ENCODE measurements around the gene SCUBE2.

SCUBE2 gene

GRCh38 chr11:9075556-9075955, 15.8 kb downstream of the SCUBE2 start:
- no peak for DNase-seq (ENCODE audit: low read depth in 2 of 2)

GRCh38 chr11:9074338-9075029, 16.9 kb downstream of the SCUBE2 start:
- no peak for DNase-seq (ENCODE audit: low read depth in 2 of 2)

- DNase-seq (ENCODE audit: low read depth in 2 of 2) = no peak
Measured at GRCh38 chr11:9073466-9074225, 17.8 kb downstream of the SCUBE2 start.

- no peak for DNase-seq (ENCODE audit: low read depth in 2 of 2)
Measured at GRCh38 chr11:9072626-9073176, 18.7 kb downstream of the SCUBE2 start.

- DNase-seq (ENCODE audit: low read depth in 2 of 2) = no peak
Measured at GRCh38 chr11:9071692-9072091, 19.7 kb downstream of the SCUBE2 start.

GRCh38 chr11:9070749-9071491, 20.5 kb downstream of the SCUBE2 start:
- no peak for DNase-seq (ENCODE audit: low read depth in 2 of 2)

GRCh38 chr11:9069862-9070470, 21.4 kb downstream of the SCUBE2 start:
- DNase-seq (ENCODE audit: low read depth in 2 of 2) = no peak

GRCh38 chr11:9069256-9069655, 22.1 kb downstream of the SCUBE2 start:
- no peak for DNase-seq (ENCODE audit: low read depth in 2 of 2)

- no peak for DNase-seq (ENCODE audit: low read depth in 2 of 2)
Measured at GRCh38 chr11:9066433-9066925, 24.9 kb downstream of the SCUBE2 start.

GRCh38 chr11:9065607-9066432, 25.6 kb downstream of the SCUBE2 start:
- DNase-seq (ENCODE audit: low read depth in 2 of 2) = no peak

- no peak for DNase-seq (ENCODE audit: low read depth in 2 of 2)
Measured at GRCh38 chr11:9061807-9062206, 29.6 kb downstream of the SCUBE2 start.

- peak; percentile 7 to 61 for DNase-seq (ENCODE audit: low read depth in 2 of 2)
Measured at GRCh38 chr11:9060700-9061111, 30.7 kb downstream of the SCUBE2 start.

GRCh38 chr11:9059406-9059805, 32.0 kb downstream of the SCUBE2 start:
- DNase-seq (ENCODE audit: low read depth in 2 of 2) = no peak

GRCh38 chr11:9057888-9058287, 33.5 kb downstream of the SCUBE2 start:
- no peak for DNase-seq (ENCODE audit: low read depth in 2 of 2)

GRCh38 chr11:9057007-9057406, 34.4 kb downstream of the SCUBE2 start:
- no peak for DNase-seq (ENCODE audit: low read depth in 2 of 2)

GRCh38 chr11:9056467-9056866, 34.9 kb downstream of the SCUBE2 start:
- DNase-seq (ENCODE audit: low read depth in 2 of 2) = no peak

GRCh38 chr11:9053316-9054035, 37.9 kb downstream of the SCUBE2 start:
- DNase-seq (ENCODE audit: low read depth in 2 of 2) = no peak

GRCh38 chr11:9052316-9052715, 39.1 kb downstream of the SCUBE2 start:
- no peak for DNase-seq (ENCODE audit: low read depth in 2 of 2)

GRCh38 chr11:9049959-9050358, 41.4 kb downstream of the SCUBE2 start:
- DNase-seq (ENCODE audit: low read depth in 2 of 2) = no peak

GRCh38 chr11:9047964-9048523, 43.4 kb downstream of the SCUBE2 start:
- no peak for DNase-seq (ENCODE audit: low read depth in 2 of 2)
